Measurements from ENCODE around the gene RTRAF. TPM values are rescaled to one million over a fixed set of nuclear protein-coding genes. Genes with fewer than 3 reads are reported as not detected.

Gene RTRAF
- total and polyA plus RNA-seq, 7 experiments from 2014 or later: 112 to 206 (median 124) TPM

DNA sequence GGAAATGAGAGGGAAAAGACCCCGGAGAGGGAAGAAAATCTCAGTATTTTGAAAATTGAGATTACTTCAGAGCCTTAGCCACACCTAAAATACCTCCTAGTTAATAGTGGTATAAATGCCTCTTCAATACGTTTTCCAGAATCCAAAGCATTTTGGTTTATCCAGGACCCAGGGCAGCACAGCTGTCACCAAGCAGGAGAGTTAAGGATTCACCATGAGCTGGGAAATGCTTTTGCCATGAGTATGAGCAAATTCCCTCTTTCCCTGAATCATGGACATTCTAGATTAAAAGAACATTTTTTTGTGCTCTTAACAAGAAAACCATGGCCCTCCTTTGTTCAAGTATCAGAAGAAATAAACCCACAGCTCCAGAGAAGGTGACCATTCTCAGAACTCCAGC lies 21.8 kb upstream of the RTRAF start:
- Mint-ChIP-seq H3K4me3 (no peak overlapping the region), H3K4me1 (peaks cover 8 to 26% (median 21%) of the 10 kb centered on the region in 7 donors), H3K27me3 (no peaks in the 10 kb centered on the region), H3K27ac (peak overlapping the region in 7 of 9 donors; percentile 22 to 86 (median 59)), H3K9me3 (no peaks in the 10 kb centered on the region), H3K36me3 (peaks cover 0 to 31% (median 15%) of the 10 kb centered on the region in 5 donors)
- H3K27me3 ChIP-seq (ENCODE audit: control insufficient read depth in 2 of 2, insufficient read depth in 2 of 2, low read length in 2 of 2): no peaks in the 10 kb centered on the region
- no peak overlapping the region for H3K27ac ChIP-seq (ENCODE audit: low read depth, low read length)
- intact Hi-C loops (cut with micrococcal nuclease): no loop called here
- POLR2A ChIA-PET: no interaction called here
- CTCF ChIA-PET: interaction anchor here (0.7 to 1.0 kb wide), 2 partner anchors 11 to 1133 kb away, joined by 3 to 5 read pairs; no protein-coding TSS in a partner anchor
- H3K4me1 ChIP-seq (ENCODE audit: control insufficient read depth in 2 of 2, insufficient read depth in 2 of 2, low read length in 2 of 2): peaks cover 0 to 5% of the 10 kb centered on the region in 2 donors
- H3K36me3 ChIP-seq (ENCODE audit: control insufficient read depth in 2 of 3, insufficient read depth in 3 of 3, low read length in 3 of 3): peaks cover 0 to 36% (median 3%) of the 10 kb centered on the region in 3 experiments
- no peaks in the 10 kb centered on the region for H3K9me3 ChIP-seq (ENCODE audit: control insufficient read depth in 2 of 3, low read length in 3 of 3)
- ATAC-seq: no peak
- H3K4me3 ChIP-seq (ENCODE audit: low read length): no peak overlapping the region
- no peak for DNase-seq

- CTCF ChIA-PET: interaction anchor here (1.3 kb wide), 1 partner anchor 9 kb away, joined by 4 read pairs; no protein-coding TSS in a partner anchor
- Histone ChIP-seq H3K9me3 (ENCODE audit: control insufficient read depth in 2 of 3, low read length in 3 of 3) (no peaks in the 10 kb centered on the region), H3K36me3 (ENCODE audit: control insufficient read depth in 2 of 3, insufficient read depth in 3 of 3, low read length in 3 of 3) (peaks cover 0 to 31% (median 3%) of the 10 kb centered on the region in 3 experiments), H3K27ac (ENCODE audit: low read depth, low read length) (no peak overlapping the region), H3K4me3 (ENCODE audit: low read length) (no peak overlapping the region), H3K4me1 (ENCODE audit: control insufficient read depth in 2 of 2, insufficient read depth in 2 of 2, low read length in 2 of 2) (no peaks in the 10 kb centered on the region), H3K27me3 (ENCODE audit: control insufficient read depth in 2 of 2, insufficient read depth in 2 of 2, low read length in 2 of 2) (no peaks in the 10 kb centered on the region)
- POLR2A ChIA-PET: no interaction called here
- Mint-ChIP-seq H3K4me1 (peaks cover 0 to 14% (median 5%) of the 10 kb centered on the region in 7 donors), H3K27ac (peak overlapping the region in 7 of 9 donors; percentile 22 to 74 (median 63)), H3K27me3 (no peaks in the 10 kb centered on the region), H3K9me3 (peaks cover 0 to 3% (median 0%) of the 10 kb centered on the region in 11 donors), H3K4me3 (no peak overlapping the region), H3K36me3 (peaks cover 0 to 26% (median 7%) of the 10 kb centered on the region in 5 donors)
- intact Hi-C loops (cut with micrococcal nuclease): no loop called here
- no peak for ATAC-seq
- no peak for DNase-seq
These were observed 19.4 kb upstream of the RTRAF start for GRCh38 chr14:51969852-51970540.

DNA sequence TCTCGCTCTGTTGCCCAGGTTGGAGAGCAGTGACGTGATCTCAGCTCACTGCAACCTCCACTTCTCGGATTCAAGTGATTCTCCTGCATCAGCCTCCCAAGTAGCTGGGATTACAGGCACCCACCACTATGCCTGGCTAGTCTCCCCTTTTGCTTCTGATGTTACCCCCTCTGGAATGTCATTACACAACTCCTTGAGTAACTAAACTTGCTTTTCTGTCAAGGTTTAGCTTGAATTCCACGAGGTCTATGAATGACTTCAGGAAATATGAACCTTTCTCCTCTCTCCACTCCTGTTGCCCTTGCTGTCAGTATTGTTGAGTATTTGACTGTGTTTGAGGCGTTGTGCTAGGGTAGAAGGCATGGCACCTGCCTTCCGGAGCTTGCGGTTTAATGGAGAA lies 16.8 kb upstream of the RTRAF start:
- H3K9me3 ChIP-seq (ENCODE audit: control insufficient read depth in 2 of 3, low read length in 3 of 3): no peaks in the 10 kb centered on the region
- no peak overlapping the region for H3K4me3 ChIP-seq (ENCODE audit: low read length)
- Mint-ChIP-seq H3K9me3 (peaks cover 0 to 3% (median 0%) of the 10 kb centered on the region in 11 donors), H3K36me3 (peaks cover 0 to 15% (median 0%) of the 10 kb centered on the region in 5 donors), H3K4me3 (no peak overlapping the region), H3K27me3 (no peaks in the 10 kb centered on the region), H3K4me1 (peaks cover 0 to 12% (median 5%) of the 10 kb centered on the region in 7 donors), H3K27ac (peak overlapping the region in 5 of 9 donors; percentile 9 to 56 (median 43))
- ATAC-seq: no peak
- H3K36me3 ChIP-seq (ENCODE audit: control insufficient read depth in 2 of 3, insufficient read depth in 3 of 3, low read length in 3 of 3): peaks cover 0 to 16% (median 3%) of the 10 kb centered on the region in 3 experiments
- intact Hi-C loops (cut with micrococcal nuclease): no loop called here
- DNase-seq: no peak
- ChIA-PET POLR2A (no interaction called here), CTCF (no interaction called here)
- H3K4me1 ChIP-seq (ENCODE audit: control insufficient read depth in 2 of 2, insufficient read depth in 2 of 2, low read length in 2 of 2): no peaks in the 10 kb centered on the region
- H3K27me3 ChIP-seq (ENCODE audit: control insufficient read depth in 2 of 2, insufficient read depth in 2 of 2, low read length in 2 of 2): no peaks in the 10 kb centered on the region
- H3K27ac ChIP-seq (ENCODE audit: low read depth, low read length): no peak overlapping the region

GRCh38 chr14:51977075-51977474 lies 12.3 kb upstream of the RTRAF start:
- no peak overlapping the region for H3K27ac ChIP-seq (ENCODE audit: low read depth, low read length)
- no peaks in the 10 kb centered on the region for H3K9me3 ChIP-seq (ENCODE audit: control insufficient read depth in 2 of 3, low read length in 3 of 3)
- H3K36me3 ChIP-seq (ENCODE audit: control insufficient read depth in 2 of 3, insufficient read depth in 3 of 3, low read length in 3 of 3): no peaks in the 10 kb centered on the region
- ATAC-seq (no peak), DNase-seq (no peak)
- no peak overlapping the region for H3K4me3 ChIP-seq (ENCODE audit: low read length)
- ChIA-PET CTCF (interaction anchor here (0.9 to 4.5 kb wide), 4 partner anchors 25 to 199 kb away, joined by 4 to 48 read pairs (median 12); partner anchors contain the start of gene GNG2), POLR2A (no interaction called here)
- no peak overlapping the region for H3K4me3 Mint-ChIP-seq
- H3K36me3 Mint-ChIP-seq: peaks cover 0 to 3% (median 0%) of the 10 kb centered on the region in 5 donors
- H3K27me3 Mint-ChIP-seq: peaks cover 0 to 5% (median 0%) of the 10 kb centered on the region in 5 donors
- peaks cover 0 to 3% (median 0%) of the 10 kb centered on the region in 11 donors for H3K9me3 Mint-ChIP-seq
- H3K4me1 ChIP-seq (ENCODE audit: control insufficient read depth in 2 of 2, insufficient read depth in 2 of 2, low read length in 2 of 2): peaks cover 0 to 10% of the 10 kb centered on the region in 2 donors
- peak overlapping the region in 1 of 9 donors; percentile 62 for H3K27ac Mint-ChIP-seq
- H3K27me3 ChIP-seq (ENCODE audit: control insufficient read depth in 2 of 2, insufficient read depth in 2 of 2, low read length in 2 of 2): no peaks in the 10 kb centered on the region
- H3K4me1 Mint-ChIP-seq: peaks cover 0 to 20% (median 6%) of the 10 kb centered on the region in 7 donors
- intact Hi-C loops (cut with micrococcal nuclease): loop anchor here (2.0 to 5.0 kb wide), 4 partner anchors 115 to 695 kb away; partner anchors contain the start of gene GNG2 (in 1 of the 2)

DNA sequence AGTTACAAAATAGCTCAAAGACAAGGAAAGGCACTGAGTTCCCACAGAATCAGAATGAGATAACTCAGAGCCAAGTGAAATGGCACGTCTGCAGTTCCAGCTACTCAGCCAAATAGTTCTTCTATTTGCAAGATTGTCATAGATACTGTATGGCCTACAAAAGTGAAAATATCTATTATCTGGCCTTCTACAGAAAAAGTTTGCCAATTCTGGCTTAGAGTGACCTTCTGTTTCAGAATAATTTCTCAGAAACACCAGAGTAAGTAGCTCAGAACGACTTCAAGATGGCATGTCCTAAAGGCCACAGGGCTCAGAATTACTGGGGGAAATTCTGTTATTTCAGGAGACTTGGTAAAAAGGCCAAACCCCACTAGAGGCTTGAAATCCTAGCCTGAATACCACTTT lies 10.7 kb upstream of the RTRAF start:
- Histone ChIP-seq H3K9me3 (ENCODE audit: control insufficient read depth in 2 of 3, low read length in 3 of 3) (no peaks in the 10 kb centered on the region), H3K4me3 (ENCODE audit: low read length) (no peak overlapping the region), H3K27me3 (ENCODE audit: control insufficient read depth in 2 of 2, insufficient read depth in 2 of 2, low read length in 2 of 2) (no peaks in the 10 kb centered on the region), H3K4me1 (ENCODE audit: control insufficient read depth in 2 of 2, insufficient read depth in 2 of 2, low read length in 2 of 2) (peaks cover 0 to 10% of the 10 kb centered on the region in 2 donors), H3K27ac (ENCODE audit: low read depth, low read length) (no peak overlapping the region), H3K36me3 (ENCODE audit: control insufficient read depth in 2 of 3, insufficient read depth in 3 of 3, low read length in 3 of 3) (no peaks in the 10 kb centered on the region)
- Mint-ChIP-seq H3K9me3 (peaks cover 0 to 3% (median 0%) of the 10 kb centered on the region in 11 donors), H3K27ac (peak overlapping the region in 1 of 9 donors; percentile 15), H3K4me1 (peaks cover 0 to 18% (median 6%) of the 10 kb centered on the region in 7 donors), H3K4me3 (no peak overlapping the region), H3K27me3 (peaks cover 0 to 5% (median 0%) of the 10 kb centered on the region in 5 donors), H3K36me3 (peaks cover 0 to 4% (median 0%) of the 10 kb centered on the region in 5 donors)
- no peak for ATAC-seq
- DNase-seq: peak in 1 of 9 donors; percentile 4
- CTCF ChIA-PET: interaction anchor here (0.9 to 4.5 kb wide), 12 partner anchors 9 to 326 kb away, joined by 3 to 48 read pairs (median 4); partner anchors contain the start of genes GNG2 and RTRAF
- intact Hi-C loops (cut with micrococcal nuclease): loop anchor here (1.0 to 5.0 kb wide), 8 partner anchors 116 to 696 kb away; partner anchors contain the start of gene GNG2 (in 2 of the 2)
- POLR2A ChIA-PET: interaction anchor here (0.7 to 1.5 kb wide), 4 partner anchors 11 to 132 kb away, joined by 3 to 9 read pairs (median 3); no protein-coding TSS in a partner anchor

DNA sequence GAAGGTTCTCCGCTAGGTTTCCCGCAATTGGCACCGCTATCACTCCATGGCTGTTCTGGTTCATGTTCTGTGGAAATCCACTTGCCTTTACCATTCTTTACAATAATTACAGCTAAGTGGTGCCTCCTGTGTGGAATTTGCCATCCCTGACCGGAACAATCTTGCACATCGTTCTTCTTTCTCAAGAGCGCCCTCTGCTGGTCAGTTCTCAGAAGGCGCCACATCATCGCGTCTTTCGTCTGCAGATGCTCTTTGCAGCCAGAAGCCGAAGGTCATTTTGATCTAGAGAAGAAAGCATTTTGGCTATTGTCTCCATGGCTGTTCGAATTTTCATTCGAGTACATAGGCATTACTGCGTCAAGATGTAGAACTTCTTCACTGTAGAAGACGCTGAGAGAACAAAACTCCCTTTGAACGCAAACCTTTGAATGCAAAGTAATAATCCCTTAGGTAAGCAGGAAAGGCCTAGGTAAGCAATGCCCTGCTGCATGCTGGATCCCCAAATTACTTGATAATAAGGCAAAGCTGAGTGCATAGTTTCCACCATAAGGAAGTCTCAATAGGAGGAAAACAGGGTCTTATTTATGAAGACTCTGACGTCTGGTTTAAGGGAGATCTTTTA lies 10.1 kb upstream of the RTRAF start:
- peak; percentile 53 to 80 (median 70) for DNase-seq
- H3K27me3 ChIP-seq (ENCODE audit: control insufficient read depth in 2 of 2, insufficient read depth in 2 of 2, low read length in 2 of 2): no peaks in the 10 kb centered on the region
- H3K27ac Mint-ChIP-seq: peak overlapping the region in 3 of 9 donors; percentile 15 to 67 (median 20)
- H3K4me1 Mint-ChIP-seq: peaks cover 0 to 18% (median 6%) of the 10 kb centered on the region in 7 donors
- peaks cover 0 to 5% (median 0%) of the 10 kb centered on the region in 5 donors for H3K27me3 Mint-ChIP-seq
- ChIA-PET POLR2A (interaction anchor here (0.8 to 1.5 kb wide), 4 partner anchors 11 to 133 kb away, joined by 3 to 9 read pairs (median 3); partner anchors contain the start of gene GNG2), CTCF (interaction anchor here (0.9 to 4.5 kb wide), 13 partner anchors 9 to 695 kb away, joined by 3 to 48 read pairs (median 3); partner anchors contain the start of genes GNG2 and RTRAF)
- no peaks in the 10 kb centered on the region for H3K9me3 ChIP-seq (ENCODE audit: control insufficient read depth in 2 of 3, low read length in 3 of 3)
- peaks cover 0 to under 1% (median 0%) of the 10 kb centered on the region in 11 donors for H3K9me3 Mint-ChIP-seq
- no peak overlapping the region for H3K4me3 Mint-ChIP-seq
- ATAC-seq: peak; percentile 91
- peaks cover 0 to 6% (median 0%) of the 10 kb centered on the region in 5 donors for H3K36me3 Mint-ChIP-seq
- peaks cover 0 to 10% of the 10 kb centered on the region in 2 donors for H3K4me1 ChIP-seq (ENCODE audit: control insufficient read depth in 2 of 2, insufficient read depth in 2 of 2, low read length in 2 of 2)
- H3K27ac ChIP-seq (ENCODE audit: low read depth, low read length): no peak overlapping the region
- intact Hi-C loops (cut with micrococcal nuclease): loop anchor here (1.0 to 5.0 kb wide), 8 partner anchors 117 to 697 kb away; partner anchors contain the start of gene GNG2 (in 2 of the 2)
- H3K4me3 ChIP-seq (ENCODE audit: low read length): no peak overlapping the region
- H3K36me3 ChIP-seq (ENCODE audit: control insufficient read depth in 2 of 3, insufficient read depth in 3 of 3, low read length in 3 of 3): no peaks in the 10 kb centered on the region
